ENCODE results near the gene POU2F1. TPM values are rescaled to one million over a fixed set of nuclear protein-coding genes. Genes with fewer than 3 reads are reported as not detected.

Gene POU2F1
- total RNA-seq, 1 experiment from 2014 or later = 24.5 TPM

GRCh38 chr1:167263344-167263743, 42.7 kb downstream of the POU2F1 start:
- DNase-seq (ENCODE audit: low read depth, low spot score) (no peak), ATAC-seq (no peak)
- H3K9me3 ChIP-seq (ENCODE audit: control insufficient read depth in 1 of 2, insufficient read depth in 1 of 2, low read depth in 1 of 2, low read length in 2 of 2) = no peaks in the 10 kb centered on the region
- H3K79me2 ChIP-seq (ENCODE audit: insufficient read depth, low read length) = peaks cover 68% of the 10 kb centered on the region
- no TSS peak for BruUV-seq (replicated peaks)
- ChIA-PET RAD21 (ENCODE audit: low non-redundant PET in 1 of 2, low total read pairs in 2 of 2, uncharacterized antibody in 2 of 2, unreplicated experiment in 2 of 2) (no interaction called here), POLR2A (no interaction called here), CTCF (no interaction called here)
- H3K4me3 ChIP-seq (replicated peaks in 1 of 2; ENCODE audit: low read depth in 1 of 2, low read length in 2 of 2) = no peak overlapping the region
- no peak for TF ChIP-seq YY1 (IDR thresholded peaks at IDR 0.05; ENCODE audit: extremely low read depth, insufficient replicate concordance, low read depth, low read length)
- no peak for TF ChIP-seq JUND (IDR thresholded peaks at IDR 0.05)
- no peak for TF ChIP-seq ELF1 (IDR thresholded peaks at IDR 0.05; ENCODE audit: borderline replicate concordance, low read depth)
- no peak for TF ChIP-seq EZH2phosphoT487 (IDR thresholded peaks at IDR 0.05; ENCODE audit: borderline replicate concordance)
- no peak for TF ChIP-seq REST (IDR thresholded peaks at IDR 0.05; ENCODE audit: low read depth)
- no peak for TF ChIP-seq SRF (IDR thresholded peaks at IDR 0.05; ENCODE audit: low read depth)
- no peak for TF ChIP-seq ZFX (IDR thresholded peaks at IDR 0.05)
- H3K9me2 ChIP-seq (ENCODE audit: insufficient read depth) = no peaks in the 10 kb centered on the region
- H2AFZ ChIP-seq (ENCODE audit: low read depth, low read length, poor library complexity, severe bottlenecking) = no peak overlapping the region
- no peak overlapping the region for H3K9ac ChIP-seq (ENCODE audit: low read length)
- intact Hi-C loops (cut with micrococcal nuclease) = no loop called here
- no peaks in the 10 kb centered on the region for H3K27me3 ChIP-seq (ENCODE audit: insufficient read depth, low read length)
- H4K20me1 ChIP-seq (ENCODE audit: insufficient read depth) = no peaks in the 10 kb centered on the region
- no peak overlapping the region for H3K4me2 ChIP-seq (ENCODE audit: low read length)
- no peak overlapping the region for H3K27ac ChIP-seq (ENCODE audit: low read depth, low read length)
- peaks cover 8 to 27% of the 10 kb centered on the region in 2 experiments for H3K4me1 ChIP-seq (ENCODE audit: control insufficient read depth in 1 of 2, insufficient read depth in 2 of 2, low read length in 2 of 2)
- H3K36me3 ChIP-seq (ENCODE audit: control insufficient read depth in 1 of 2, insufficient read depth in 2 of 2, low read length in 2 of 2) = no peaks in the 10 kb centered on the region

All from HCT116 (cell line).